ENCODE measurements around the gene UBE4B. TPM values are rescaled to one million over a fixed set of nuclear protein-coding genes. Genes with fewer than 3 reads are reported as not detected.

Gene UBE4B
- total RNA-seq, 1 experiment from 2014 or later: 44.7 TPM

DNA sequence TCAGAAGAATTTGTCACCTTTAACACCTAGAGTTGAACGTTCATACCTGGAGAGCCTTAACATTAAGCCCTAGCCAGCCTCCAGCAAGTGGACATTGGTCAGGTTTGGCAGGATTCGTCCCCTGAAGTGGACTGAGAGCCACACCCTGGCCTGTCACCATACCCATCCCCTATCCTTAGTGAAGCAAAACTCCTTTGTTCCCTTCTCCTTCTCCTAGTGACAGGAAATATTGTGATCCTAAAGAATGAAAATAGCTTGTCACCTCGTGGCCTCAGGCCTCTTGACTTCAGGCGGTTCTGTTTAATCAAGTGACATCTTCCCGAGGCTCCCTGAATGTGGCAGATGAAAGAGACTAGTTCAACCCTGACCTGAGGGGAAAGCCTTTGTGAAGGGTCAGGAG is 52.3 kb downstream of the UBE4B start:
- Histone ChIP-seq H3K4me1 (ENCODE audit: control insufficient read depth in 1 of 2, insufficient read depth in 2 of 2, low read length in 2 of 2) (peaks cover 0 to 4% of the 10 kb centered on the region in 2 experiments; a peak in 1 of 4 replicates), H3K4me3 (replicated peaks in 1 of 2; ENCODE audit: low read depth in 1 of 2, low read length in 2 of 2) (no peak overlapping the region), H3K4me2 (ENCODE audit: low read length) (no peak overlapping the region), H3K27ac (ENCODE audit: low read depth, low read length) (no peak overlapping the region), H4K20me1 (ENCODE audit: insufficient read depth) (peaks cover 3% of the 10 kb centered on the region; the same call in 1 of the 2 replicates), H3K9ac (ENCODE audit: low read length) (no peak overlapping the region), H3K27me3 (ENCODE audit: insufficient read depth, low read length) (no peaks in the 10 kb centered on the region), H3K36me3 (ENCODE audit: control insufficient read depth in 1 of 2, insufficient read depth in 2 of 2, low read length in 2 of 2) (peaks cover 0 to 4% of the 10 kb centered on the region in 2 experiments; a peak in 1 of 4 replicates), H3K9me2 (ENCODE audit: insufficient read depth) (no peaks in the 10 kb centered on the region), H3K9me3 (ENCODE audit: control insufficient read depth in 1 of 2, insufficient read depth in 1 of 2, low read depth in 1 of 2, low read length in 2 of 2) (no peaks in the 10 kb centered on the region), H2AFZ (ENCODE audit: low read depth, low read length, poor library complexity, severe bottlenecking) (no peak overlapping the region), H3K79me2 (ENCODE audit: insufficient read depth, low read length) (peaks cover 33% of the 10 kb centered on the region)
- ATAC-seq: no peak
- ChIA-PET POLR2A (no interaction called here), RAD21 (ENCODE audit: low non-redundant PET in 1 of 2, low total read pairs in 2 of 2, uncharacterized antibody in 2 of 2, unreplicated experiment in 2 of 2) (no interaction called here), CTCF (no interaction called here)
- TF ChIP-seq FOSL1 (IDR thresholded peaks at IDR 0.05; ENCODE audit: low read depth): no peak
- TF ChIP-seq EZH2 (IDR thresholded peaks at IDR 0.05): no peak
- DNase-seq (ENCODE audit: low read depth, low spot score): no peak
- BruUV-seq (replicated peaks): no TSS peak
- intact Hi-C loops (cut with micrococcal nuclease): no loop called here

DNA sequence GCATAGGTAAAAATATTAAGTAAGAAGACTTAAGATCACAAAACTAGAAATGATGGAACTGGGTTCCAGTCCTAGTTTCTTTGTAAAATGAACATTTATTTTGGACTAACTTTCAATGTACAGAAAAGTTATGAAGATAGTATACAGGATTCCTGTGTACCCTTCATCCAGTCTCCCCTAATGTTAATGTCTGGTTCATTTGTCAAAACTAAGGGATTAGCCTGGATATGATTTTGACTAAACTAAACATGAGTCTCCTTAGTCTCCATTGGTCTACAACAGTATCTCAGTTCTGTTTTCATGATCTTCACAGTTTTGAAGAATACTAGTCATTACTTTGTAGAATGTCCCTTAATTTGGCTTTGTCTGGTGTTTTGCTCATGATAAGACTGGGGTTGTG is 54.5 kb downstream of the UBE4B start:
- Histone ChIP-seq H3K9me2 (ENCODE audit: insufficient read depth) (no peaks in the 10 kb centered on the region), H3K4me1 (ENCODE audit: control insufficient read depth in 1 of 2, insufficient read depth in 2 of 2, low read length in 2 of 2) (peaks cover 0 to 4% of the 10 kb centered on the region in 2 experiments; a peak in 1 of 4 replicates), H3K27me3 (ENCODE audit: insufficient read depth, low read length) (no peaks in the 10 kb centered on the region), H3K36me3 (ENCODE audit: control insufficient read depth in 1 of 2, insufficient read depth in 2 of 2, low read length in 2 of 2) (no peaks in the 10 kb centered on the region), H3K9ac (ENCODE audit: low read length) (no peak overlapping the region), H3K9me3 (ENCODE audit: control insufficient read depth in 1 of 2, insufficient read depth in 1 of 2, low read depth in 1 of 2, low read length in 2 of 2) (no peaks in the 10 kb centered on the region), H3K4me3 (replicated peaks in 1 of 2; ENCODE audit: low read depth in 1 of 2, low read length in 2 of 2) (no peak overlapping the region), H2AFZ (ENCODE audit: low read depth, low read length, poor library complexity, severe bottlenecking) (no peak overlapping the region), H3K79me2 (ENCODE audit: insufficient read depth, low read length) (peaks cover 33% of the 10 kb centered on the region; the same call in 1 of the 2 replicates), H3K27ac (ENCODE audit: low read depth, low read length) (no peak overlapping the region), H3K4me2 (ENCODE audit: low read length) (no peak overlapping the region), H4K20me1 (ENCODE audit: insufficient read depth) (peaks cover 3% of the 10 kb centered on the region; the same call in 1 of the 2 replicates)
- POLR2A ChIA-PET: no interaction called here
- TF ChIP-seq FOSL1 (IDR thresholded peaks at IDR 0.05; ENCODE audit: low read depth) (no peak), ELF1 (IDR thresholded peaks at IDR 0.05; ENCODE audit: borderline replicate concordance, low read depth) (no peak), EZH2phosphoT487 (IDR thresholded peaks at IDR 0.05; ENCODE audit: borderline replicate concordance) (no peak), YY1 (IDR thresholded peaks at IDR 0.05; ENCODE audit: extremely low read depth, insufficient replicate concordance, low read depth, low read length) (no peak), JUND (IDR thresholded peaks at IDR 0.05) (no peak), RAD21 (IDR thresholded peaks at IDR 0.05; ENCODE audit: low read depth) (no peak), TCF7L2 (IDR thresholded peaks at IDR 0.05; ENCODE audit: borderline replicate concordance, extremely low read depth, insufficient read depth, insufficient read length) (no peak), CBX3 (IDR thresholded peaks at IDR 0.05; ENCODE audit: low read depth) (no peak)
- TF ChIP-seq, protein P1, sequence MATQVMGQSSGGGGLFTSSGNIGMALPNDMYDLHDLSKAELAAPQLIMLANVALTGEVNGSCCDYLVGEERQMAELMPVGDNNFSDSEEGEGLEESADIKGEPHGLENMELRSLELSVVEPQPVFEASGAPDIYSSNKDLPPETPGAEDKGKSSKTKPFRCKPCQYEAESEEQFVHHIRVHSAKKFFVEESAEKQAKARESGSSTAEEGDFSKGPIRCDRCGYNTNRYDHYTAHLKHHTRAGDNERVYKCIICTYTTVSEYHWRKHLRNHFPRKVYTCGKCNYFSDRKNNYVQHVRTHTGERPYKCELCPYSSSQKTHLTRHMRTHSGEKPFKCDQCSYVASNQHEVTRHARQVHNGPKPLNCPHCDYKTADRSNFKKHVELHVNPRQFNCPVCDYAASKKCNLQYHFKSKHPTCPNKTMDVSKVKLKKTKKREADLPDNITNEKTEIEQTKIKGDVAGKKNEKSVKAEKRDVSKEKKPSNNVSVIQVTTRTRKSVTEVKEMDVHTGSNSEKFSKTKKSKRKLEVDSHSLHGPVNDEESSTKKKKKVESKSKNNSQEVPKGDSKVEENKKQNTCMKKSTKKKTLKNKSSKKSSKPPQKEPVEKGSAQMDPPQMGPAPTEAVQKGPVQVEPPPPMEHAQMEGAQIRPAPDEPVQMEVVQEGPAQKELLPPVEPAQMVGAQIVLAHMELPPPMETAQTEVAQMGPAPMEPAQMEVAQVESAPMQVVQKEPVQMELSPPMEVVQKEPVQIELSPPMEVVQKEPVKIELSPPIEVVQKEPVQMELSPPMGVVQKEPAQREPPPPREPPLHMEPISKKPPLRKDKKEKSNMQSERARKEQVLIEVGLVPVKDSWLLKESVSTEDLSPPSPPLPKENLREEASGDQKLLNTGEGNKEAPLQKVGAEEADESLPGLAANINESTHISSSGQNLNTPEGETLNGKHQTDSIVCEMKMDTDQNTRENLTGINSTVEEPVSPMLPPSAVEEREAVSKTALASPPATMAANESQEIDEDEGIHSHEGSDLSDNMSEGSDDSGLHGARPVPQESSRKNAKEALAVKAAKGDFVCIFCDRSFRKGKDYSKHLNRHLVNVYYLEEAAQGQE (IDR thresholded peaks at IDR 0.05; ENCODE audit: low read depth): no peak
- CTCF ChIA-PET: no interaction called here
- intact Hi-C loops (cut with micrococcal nuclease): no loop called here
- RAD21 ChIA-PET (ENCODE audit: low non-redundant PET in 1 of 2, low total read pairs in 2 of 2, uncharacterized antibody in 2 of 2, unreplicated experiment in 2 of 2): no interaction called here
- no peak for ATAC-seq
- no TSS peak for BruUV-seq (replicated peaks)
- no peak for DNase-seq (ENCODE audit: low read depth, low spot score)
